GM12891 (cell line): ENCODE measurements around the gene NDC1.

ENCODE experiments used
- POLR2A ChIP-seq: IDR thresholded peaks from 2 replicates; pipeline ENCODE4 v1.6.1; 2011; ENCODE audit warnings: low read depth, low read length, control low read depth
- POLR2AphosphoS5 ChIP-seq: IDR thresholded peaks from 2 replicates; pipeline ENCODE4 v1.6.1; 2011; ENCODE audit warnings: low read depth, low read length, control low read depth
- SPI1 ChIP-seq: IDR thresholded peaks from 2 replicates; pipeline ENCODE4 v1.6.1; 2011; ENCODE audit warnings: low read depth, low read length, control low read depth

DNA sequence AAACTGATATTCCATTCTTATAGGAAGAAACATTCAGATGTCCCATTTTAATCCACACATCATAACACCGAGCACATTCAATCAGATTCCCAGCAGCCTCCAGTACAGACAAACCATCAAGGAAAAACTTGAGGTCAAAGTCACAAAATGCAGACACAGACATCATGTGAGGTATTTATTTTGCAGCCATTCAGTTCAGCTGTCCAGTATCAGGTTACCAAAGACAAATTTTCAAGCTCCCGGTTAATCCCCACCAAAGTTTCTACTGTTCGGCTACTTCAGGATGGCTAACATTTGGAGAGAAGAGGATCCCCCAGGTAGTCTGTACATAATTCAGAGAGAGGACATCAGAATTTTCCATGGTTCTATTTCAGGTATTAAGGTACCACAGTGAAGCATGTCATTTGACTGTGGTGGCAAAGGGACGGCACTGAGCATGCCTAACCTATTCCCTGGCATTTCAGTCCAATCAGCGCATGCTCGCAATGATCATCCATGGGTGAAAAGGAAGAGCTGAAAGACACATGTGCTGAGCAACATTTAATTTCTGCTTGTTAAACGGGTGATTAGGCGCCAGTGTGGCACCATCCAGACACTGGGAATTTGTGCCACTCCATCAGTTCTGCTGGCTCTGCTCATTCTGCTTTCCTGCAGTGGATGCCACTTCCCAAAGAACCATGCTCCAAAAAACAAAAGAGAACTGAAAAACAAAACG is 13.6 kb upstream of the NDC1 start:
- TF ChIP-seq POLR2A = no peak
- TF ChIP-seq POLR2AphosphoS5 = no peak
- TF ChIP-seq SPI1 = no peak
